HepG2 (cell line): ENCODE measurements around the gene UPK1A. TPM values are rescaled to one million over a fixed set of nuclear protein-coding genes. Genes with fewer than 3 reads are reported as not detected.

Experiments used
- FOXO1 ChIP-seq: sonication (generic); formaldehyde crosslinking; IDR thresholded peaks from 2 replicates; pipeline ENCODE4 v1.4.0; 2020; ENCODE audit warnings: missing genetic modification reagents
- GATA4 ChIP-seq: sonication (generic); IDR thresholded peaks from 2 replicates; pipeline ENCODE4 v1.6.1; 2016; ENCODE audit warnings: antibody characterized with exemption, low read depth, borderline replicate concordance
- HNF4A ChIP-seq: sonication (generic); formaldehyde crosslinking; IDR thresholded peaks from 2 replicates; pipeline ENCODE4 v1.4.0; 2020; ENCODE audit warnings: missing genetic modification reagents
- KAT7 ChIP-seq: IDR thresholded peaks from 2 replicates; pipeline ENCODE4 v1.6.1; 2018; ENCODE audit warnings: borderline replicate concordance, missing compliant biosample characterization
- ZBTB1 ChIP-seq: sonication (generic); formaldehyde crosslinking; IDR thresholded peaks from 2 replicates; pipeline ENCODE4 v1.4.0; 2020; ENCODE audit warnings: missing genetic modification reagents, borderline replicate concordance
- ZNF24 ChIP-seq: fragments of 450-650 bp; IDR thresholded peaks from 2 replicates; pipeline ENCODE4 v1.6.1; 2017; ENCODE audit warnings: antibody characterized with exemption, mild to moderate bottlenecking
- ZNF296 ChIP-seq: sonication (generic); formaldehyde crosslinking; conservative IDR thresholded peaks from 2 replicates; pipeline ENCODE4 v1.5.0; 2020; ENCODE audit warnings: mild to moderate bottlenecking, missing genetic modification reagents
- ZNF33A ChIP-seq: sonication (generic); formaldehyde crosslinking; IDR thresholded peaks from 2 replicates; pipeline ENCODE4 v1.5.1; 2020; ENCODE audit warnings: missing genetic modification reagents, mild to moderate bottlenecking, moderate library complexity, borderline replicate concordance
- ZSCAN12 ChIP-seq: sonication (generic); formaldehyde crosslinking; IDR thresholded peaks from 2 replicates; pipeline ENCODE4 v1.9.0; 2021; ENCODE audit warnings: mild to moderate bottlenecking, missing genetic modification reagents
- polyA plus RNA-seq, 8 experiments: library from polyadenylated mRNA; depleted of rRNA in 3 of 8; stranded (reverse) in 7 of 8; unstranded in 1 of 8; fragments of >200 nt; fragmentation: Illumina TruSeq in 4 of 8; extraction: Trizol in 4 of 8; gene quantifications; 2 replicates each; pipeline versions ENCODE4 v1.2.1 to v1.2.3, GENCODE V29; 2011 to 2016; ENCODE audit warnings: low read depth in 4 of 8, missing spikeins in 1 of 8, mixed read lengths in 1 of 8; ENCODE audit not compliant: insufficient read depth in 1 of 8
- total RNA-seq, 5 experiments: library from RNA; depleted of rRNA; stranded (reverse); fragments of >200 nt; fragmentation: Illumina TruSeq; extraction: Trizol; gene quantifications; 2 replicates each; pipeline ENCODE4 v1.2.3, GENCODE V29; 2016; ENCODE audit warnings: low read depth in 1 of 5
- TF ChIP-seq, protein P1 (sequence below): sonication (generic); formaldehyde crosslinking; IDR thresholded peaks from 2 replicates; pipeline ENCODE4 v1.4.0; 2020; ENCODE audit warnings: missing genetic modification reagents
- TF ChIP-seq, protein P2 (sequence below): sonication (generic); formaldehyde crosslinking; IDR thresholded peaks from 2 replicates; pipeline ENCODE4 v1.5.0; 2020; ENCODE audit warnings: mild to moderate bottlenecking, missing genetic modification reagents
- TF ChIP-seq, protein P3 (sequence below): sonication (generic); formaldehyde crosslinking; IDR thresholded peaks from 2 replicates; pipeline ENCODE4 v1.4.0; 2020; ENCODE audit warnings: missing genetic modification reagents
- TF ChIP-seq, protein P4 (sequence below), 2 experiments: sonication (generic) in 1 of 2; formaldehyde crosslinking in 1 of 2; IDR thresholded peaks; 2 replicates each; pipeline versions ENCODE4 v1.4.0 to v1.6.1; 2016 to 2020; ENCODE audit warnings: borderline replicate concordance in 1 of 2, low read depth in 1 of 2, mild to moderate bottlenecking in 1 of 2, missing genetic modification reagents in 1 of 2

The UPK1A gene
- total and polyA plus RNA-seq, 2 of the 13 experiments (the other 11 are each of a cell fraction or from before 2014, with no cell fraction given) = 2.9 TPM; not detected in 1

DNA sequence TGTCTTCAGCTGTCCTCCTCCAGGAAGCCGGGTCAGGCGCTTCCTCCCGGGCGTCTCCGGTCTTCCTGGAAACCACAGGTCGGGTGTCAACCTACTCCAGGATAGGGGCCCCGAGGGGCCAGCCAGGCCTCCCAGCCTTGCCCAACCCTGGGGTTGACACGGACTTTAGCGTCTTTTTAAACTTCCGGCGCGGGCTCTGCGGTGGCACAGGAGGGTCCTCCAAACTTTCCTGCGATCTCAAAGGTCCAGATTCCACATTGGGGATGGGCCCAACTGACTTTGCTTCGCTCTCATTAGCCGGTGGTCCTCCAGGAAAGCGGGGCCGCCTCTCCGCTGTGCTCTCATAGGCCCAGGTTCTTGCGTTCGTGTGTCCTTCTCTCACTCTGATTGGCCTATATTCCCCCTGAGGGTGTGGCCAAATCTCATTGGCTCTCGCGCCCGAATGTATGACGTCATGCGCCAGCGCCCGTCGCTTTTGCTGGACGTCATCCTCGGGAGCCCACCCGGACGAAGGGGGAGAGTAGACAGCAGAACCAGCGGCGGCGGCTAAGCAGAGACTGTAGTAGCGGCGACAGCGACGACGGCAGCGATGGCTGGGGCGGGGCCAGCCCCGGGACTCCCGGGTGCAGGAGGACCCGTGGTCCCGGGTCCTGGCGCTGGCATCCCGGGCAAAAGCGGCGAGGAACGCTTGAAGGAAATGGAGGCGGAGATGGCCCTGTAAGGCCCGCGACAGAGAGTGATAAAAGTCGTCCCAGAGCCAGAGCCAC is 37.6 kb upstream of the UPK1A start, which contains the start of gene RBM42 (continued):
- TF ChIP-seq ZSCAN12 (CRISPR knock-in tag) = no peak
- TF ChIP-seq, protein P1, sequence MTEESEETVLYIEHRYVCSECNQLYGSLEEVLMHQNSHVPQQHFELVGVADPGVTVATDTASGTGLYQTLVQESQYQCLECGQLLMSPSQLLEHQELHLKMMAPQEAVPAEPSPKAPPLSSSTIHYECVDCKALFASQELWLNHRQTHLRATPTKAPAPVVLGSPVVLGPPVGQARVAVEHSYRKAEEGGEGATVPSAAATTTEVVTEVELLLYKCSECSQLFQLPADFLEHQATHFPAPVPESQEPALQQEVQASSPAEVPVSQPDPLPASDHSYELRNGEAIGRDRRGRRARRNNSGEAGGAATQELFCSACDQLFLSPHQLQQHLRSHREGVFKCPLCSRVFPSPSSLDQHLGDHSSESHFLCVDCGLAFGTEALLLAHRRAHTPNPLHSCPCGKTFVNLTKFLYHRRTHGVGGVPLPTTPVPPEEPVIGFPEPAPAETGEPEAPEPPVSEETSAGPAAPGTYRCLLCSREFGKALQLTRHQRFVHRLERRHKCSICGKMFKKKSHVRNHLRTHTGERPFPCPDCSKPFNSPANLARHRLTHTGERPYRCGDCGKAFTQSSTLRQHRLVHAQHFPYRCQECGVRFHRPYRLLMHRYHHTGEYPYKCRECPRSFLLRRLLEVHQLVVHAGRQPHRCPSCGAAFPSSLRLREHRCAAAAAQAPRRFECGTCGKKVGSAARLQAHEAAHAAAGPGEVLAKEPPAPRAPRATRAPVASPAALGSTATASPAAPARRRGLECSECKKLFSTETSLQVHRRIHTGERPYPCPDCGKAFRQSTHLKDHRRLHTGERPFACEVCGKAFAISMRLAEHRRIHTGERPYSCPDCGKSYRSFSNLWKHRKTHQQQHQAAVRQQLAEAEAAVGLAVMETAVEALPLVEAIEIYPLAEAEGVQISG = peak; percentile 90
- TF ChIP-seq ZBTB1 = no peak
- no peak for TF ChIP-seq ZNF24
- no peak for TF ChIP-seq FOXO1
- TF ChIP-seq, protein P2, sequence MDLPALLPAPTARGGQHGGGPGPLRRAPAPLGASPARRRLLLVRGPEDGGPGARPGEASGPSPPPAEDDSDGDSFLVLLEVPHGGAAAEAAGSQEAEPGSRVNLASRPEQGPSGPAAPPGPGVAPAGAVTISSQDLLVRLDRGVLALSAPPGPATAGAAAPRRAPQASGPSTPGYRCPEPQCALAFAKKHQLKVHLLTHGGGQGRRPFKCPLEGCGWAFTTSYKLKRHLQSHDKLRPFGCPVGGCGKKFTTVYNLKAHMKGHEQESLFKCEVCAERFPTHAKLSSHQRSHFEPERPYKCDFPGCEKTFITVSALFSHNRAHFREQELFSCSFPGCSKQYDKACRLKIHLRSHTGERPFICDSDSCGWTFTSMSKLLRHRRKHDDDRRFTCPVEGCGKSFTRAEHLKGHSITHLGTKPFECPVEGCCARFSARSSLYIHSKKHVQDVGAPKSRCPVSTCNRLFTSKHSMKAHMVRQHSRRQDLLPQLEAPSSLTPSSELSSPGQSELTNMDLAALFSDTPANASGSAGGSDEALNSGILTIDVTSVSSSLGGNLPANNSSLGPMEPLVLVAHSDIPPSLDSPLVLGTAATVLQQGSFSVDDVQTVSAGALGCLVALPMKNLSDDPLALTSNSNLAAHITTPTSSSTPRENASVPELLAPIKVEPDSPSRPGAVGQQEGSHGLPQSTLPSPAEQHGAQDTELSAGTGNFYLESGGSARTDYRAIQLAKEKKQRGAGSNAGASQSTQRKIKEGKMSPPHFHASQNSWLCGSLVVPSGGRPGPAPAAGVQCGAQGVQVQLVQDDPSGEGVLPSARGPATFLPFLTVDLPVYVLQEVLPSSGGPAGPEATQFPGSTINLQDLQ = no peak
- TF ChIP-seq, protein P3, sequence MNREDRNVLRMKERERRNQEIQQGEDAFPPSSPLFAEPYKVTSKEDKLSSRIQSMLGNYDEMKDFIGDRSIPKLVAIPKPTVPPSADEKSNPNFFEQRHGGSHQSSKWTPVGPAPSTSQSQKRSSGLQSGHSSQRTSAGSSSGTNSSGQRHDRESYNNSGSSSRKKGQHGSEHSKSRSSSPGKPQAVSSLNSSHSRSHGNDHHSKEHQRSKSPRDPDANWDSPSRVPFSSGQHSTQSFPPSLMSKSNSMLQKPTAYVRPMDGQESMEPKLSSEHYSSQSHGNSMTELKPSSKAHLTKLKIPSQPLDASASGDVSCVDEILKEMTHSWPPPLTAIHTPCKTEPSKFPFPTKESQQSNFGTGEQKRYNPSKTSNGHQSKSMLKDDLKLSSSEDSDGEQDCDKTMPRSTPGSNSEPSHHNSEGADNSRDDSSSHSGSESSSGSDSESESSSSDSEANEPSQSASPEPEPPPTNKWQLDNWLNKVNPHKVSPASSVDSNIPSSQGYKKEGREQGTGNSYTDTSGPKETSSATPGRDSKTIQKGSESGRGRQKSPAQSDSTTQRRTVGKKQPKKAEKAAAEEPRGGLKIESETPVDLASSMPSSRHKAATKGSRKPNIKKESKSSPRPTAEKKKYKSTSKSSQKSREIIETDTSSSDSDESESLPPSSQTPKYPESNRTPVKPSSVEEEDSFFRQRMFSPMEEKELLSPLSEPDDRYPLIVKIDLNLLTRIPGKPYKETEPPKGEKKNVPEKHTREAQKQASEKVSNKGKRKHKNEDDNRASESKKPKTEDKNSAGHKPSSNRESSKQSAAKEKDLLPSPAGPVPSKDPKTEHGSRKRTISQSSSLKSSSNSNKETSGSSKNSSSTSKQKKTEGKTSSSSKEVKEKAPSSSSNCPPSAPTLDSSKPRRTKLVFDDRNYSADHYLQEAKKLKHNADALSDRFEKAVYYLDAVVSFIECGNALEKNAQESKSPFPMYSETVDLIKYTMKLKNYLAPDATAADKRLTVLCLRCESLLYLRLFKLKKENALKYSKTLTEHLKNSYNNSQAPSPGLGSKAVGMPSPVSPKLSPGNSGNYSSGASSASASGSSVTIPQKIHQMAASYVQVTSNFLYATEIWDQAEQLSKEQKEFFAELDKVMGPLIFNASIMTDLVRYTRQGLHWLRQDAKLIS (CRISPR knock-in tag) = no peak
- TF ChIP-seq, protein P4, sequence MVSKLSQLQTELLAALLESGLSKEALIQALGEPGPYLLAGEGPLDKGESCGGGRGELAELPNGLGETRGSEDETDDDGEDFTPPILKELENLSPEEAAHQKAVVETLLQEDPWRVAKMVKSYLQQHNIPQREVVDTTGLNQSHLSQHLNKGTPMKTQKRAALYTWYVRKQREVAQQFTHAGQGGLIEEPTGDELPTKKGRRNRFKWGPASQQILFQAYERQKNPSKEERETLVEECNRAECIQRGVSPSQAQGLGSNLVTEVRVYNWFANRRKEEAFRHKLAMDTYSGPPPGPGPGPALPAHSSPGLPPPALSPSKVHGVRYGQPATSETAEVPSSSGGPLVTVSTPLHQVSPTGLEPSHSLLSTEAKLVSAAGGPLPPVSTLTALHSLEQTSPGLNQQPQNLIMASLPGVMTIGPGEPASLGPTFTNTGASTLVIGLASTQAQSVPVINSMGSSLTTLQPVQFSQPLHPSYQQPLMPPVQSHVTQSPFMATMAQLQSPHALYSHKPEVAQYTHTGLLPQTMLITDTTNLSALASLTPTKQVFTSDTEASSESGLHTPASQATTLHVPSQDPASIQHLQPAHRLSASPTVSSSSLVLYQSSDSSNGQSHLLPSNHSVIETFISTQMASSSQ (IDR thresholded peaks at IDR 0.05; ENCODE audit: low read depth) = 0 out of 2 replicates have a peak, but pooled peaks have one; percentile 29
- TF ChIP-seq, protein P4 (CRISPR knock-in tag; IDR thresholded peaks at IDR 0.05; ENCODE audit: borderline replicate concordance) = peak; percentile 76; the same call in 1 of the 2 replicates
- no peak for TF ChIP-seq ZNF296 (CRISPR knock-in tag)
- no peak for TF ChIP-seq ZNF33A (CRISPR knock-in tag)
- TF ChIP-seq HNF4A (CRISPR knock-in tag) = peak; percentile 66
- no peak for TF ChIP-seq GATA4
- TF ChIP-seq KAT7 (CRISPR knock-in tag) = no peak
